ENCODE data around the gene SMARCB1.

Gene SMARCB1

DNA sequence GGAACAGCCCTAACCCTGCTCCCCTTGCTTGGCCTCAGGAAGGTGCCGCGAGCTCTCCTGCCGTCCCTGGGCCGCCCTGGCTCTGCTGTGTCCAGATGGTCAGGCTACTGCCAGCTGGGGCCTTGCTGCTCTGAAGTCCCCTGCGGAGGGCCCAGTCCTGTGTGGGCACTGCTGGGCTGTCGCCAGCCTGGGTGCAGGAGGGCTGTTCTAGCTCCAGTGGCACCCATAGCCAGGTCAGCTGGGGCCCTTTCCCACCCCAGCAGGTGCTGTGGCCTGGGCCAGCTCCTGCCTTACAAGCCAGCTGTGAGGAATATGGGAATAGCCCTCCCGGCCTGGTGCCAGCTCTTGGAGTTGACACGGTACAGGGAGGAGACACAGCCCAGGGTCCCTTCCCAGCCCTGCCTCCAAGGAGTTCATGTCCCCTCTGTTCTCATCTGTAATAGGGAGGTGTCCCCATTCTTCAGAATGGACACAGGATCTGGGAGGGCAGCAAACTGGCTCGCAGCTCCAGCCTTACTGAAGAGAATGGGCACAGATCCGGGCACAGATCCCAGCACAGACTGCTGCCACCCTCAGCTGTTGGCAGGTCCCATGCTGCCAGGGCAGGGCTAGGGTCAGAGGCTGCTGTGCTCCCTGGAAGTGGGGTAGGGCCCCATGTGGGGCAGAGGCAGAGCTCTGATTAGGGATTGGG lies 48.2 kb downstream of the SMARCB1 start:
- Histone ChIP-seq H2BK5ac (ENCODE audit: low read depth, low read length, poor library complexity, severe bottlenecking) (no peak overlapping the region), H2AK5ac (ENCODE audit: low read length, severe bottlenecking) (no peak overlapping the region), H3K23ac (ENCODE audit: low read length in 2 of 2) (no peak overlapping the region), H3K4me3 (ENCODE audit: insufficient read depth in 1 of 2, low read depth in 1 of 2, low read length in 2 of 2) (no peak overlapping the region), H3K4ac (ENCODE audit: low read depth in 1 of 2, low read length in 2 of 2) (no peak overlapping the region), H3K14ac (ENCODE audit: low read length in 2 of 2) (no peak overlapping the region), H3K4me1 (ENCODE audit: control insufficient read depth, insufficient read depth, low read depth, low read length) (peaks cover 17% of the 10 kb centered on the region), H2BK12ac (ENCODE audit: low read length in 2 of 2) (no peak overlapping the region), H3K18ac (ENCODE audit: low read depth in 1 of 2, low read length in 2 of 2) (no peak overlapping the region), H4K91ac (ENCODE audit: low read length) (peak overlapping the region; percentile 59), H3K36me3 (ENCODE audit: control insufficient read depth in 1 of 2, insufficient read depth in 2 of 2, low read depth in 1 of 2, low read length in 2 of 2) (peaks cover 53 to 71% of the 10 kb centered on the region in 2 experiments), H3K9me3 (ENCODE audit: control insufficient read depth, low read length) (no peaks in the 10 kb centered on the region), H3K27me3 (ENCODE audit: control insufficient read depth in 1 of 2, insufficient read depth in 1 of 2, low read length in 2 of 2) (peaks cover 0 to 2% of the 10 kb centered on the region in 2 experiments), H4K8ac (ENCODE audit: low read length) (no peak overlapping the region), H3K79me1 (replicated peaks; ENCODE audit: low read length, poor library complexity, severe bottlenecking) (peaks cover 33% of the 10 kb centered on the region), H2BK120ac (ENCODE audit: low read depth, low read length) (no peak overlapping the region), H3K27ac (ENCODE audit: low read length, poor library complexity, severe bottlenecking) (no peak overlapping the region), H2AFZ (ENCODE audit: low read depth, low read length) (no peak overlapping the region), H2BK15ac (ENCODE audit: low read depth, poor library complexity, severe bottlenecking) (no peak overlapping the region), H3K9ac (ENCODE audit: low read length) (no peak overlapping the region), H3K4me2 (ENCODE audit: low read length, poor library complexity, severe bottlenecking) (no peak overlapping the region)
- WGBS: 97% methylated on average over 10 of the region's 10 CpGs
- no peak for DNase-seq

DNA sequence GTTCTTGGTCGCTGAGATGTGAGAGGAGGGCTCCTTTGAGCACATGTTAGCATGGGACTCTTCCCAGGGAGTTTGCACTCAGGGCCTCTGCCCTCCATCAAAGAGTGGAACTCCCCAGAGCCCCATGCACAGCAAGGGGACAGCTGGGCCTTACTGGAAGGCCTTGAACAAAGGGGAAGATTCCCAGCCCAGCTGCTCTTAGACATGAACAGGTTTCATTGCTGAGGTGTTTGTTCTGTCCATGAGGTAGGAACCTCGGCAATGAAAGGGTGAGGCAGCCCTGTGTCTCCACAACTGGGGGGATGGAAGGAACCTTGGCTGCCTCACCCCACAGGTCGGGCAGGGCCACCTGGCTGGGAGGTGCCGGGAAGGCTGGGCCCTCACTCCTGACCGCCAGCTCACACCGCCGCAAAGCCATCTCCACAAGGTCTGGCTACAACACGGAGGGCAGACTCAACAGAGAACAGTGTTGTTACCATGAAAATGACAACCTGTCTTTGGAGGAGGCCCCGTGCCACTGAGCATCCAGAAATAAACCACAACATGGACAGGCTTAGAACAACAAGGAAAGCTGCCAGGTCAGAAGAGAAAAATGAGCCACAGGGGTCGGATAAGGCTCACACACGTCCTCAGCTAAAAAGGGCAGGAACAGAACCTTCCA lies 48.8 kb downstream of the SMARCB1 start:
- Histone ChIP-seq H3K18ac (ENCODE audit: low read depth in 1 of 2, low read length in 2 of 2) (no peak overlapping the region), H2AFZ (ENCODE audit: low read depth, low read length) (no peak overlapping the region), H2BK120ac (ENCODE audit: low read depth, low read length) (no peak overlapping the region), H2BK5ac (ENCODE audit: low read depth, low read length, poor library complexity, severe bottlenecking) (no peak overlapping the region), H3K4me3 (ENCODE audit: insufficient read depth in 1 of 2, low read depth in 1 of 2, low read length in 2 of 2) (no peak overlapping the region), H2BK15ac (ENCODE audit: low read depth, poor library complexity, severe bottlenecking) (no peak overlapping the region), H3K27me3 (ENCODE audit: control insufficient read depth in 1 of 2, insufficient read depth in 1 of 2, low read length in 2 of 2) (peaks cover 0 to 2% of the 10 kb centered on the region in 2 experiments), H3K14ac (ENCODE audit: low read length in 2 of 2) (no peak overlapping the region), H3K4me1 (ENCODE audit: control insufficient read depth, insufficient read depth, low read depth, low read length) (peaks cover 17% of the 10 kb centered on the region), H3K4me2 (ENCODE audit: low read length, poor library complexity, severe bottlenecking) (no peak overlapping the region), H3K36me3 (ENCODE audit: control insufficient read depth in 1 of 2, insufficient read depth in 2 of 2, low read depth in 1 of 2, low read length in 2 of 2) (peaks cover 53 to 71% of the 10 kb centered on the region in 2 experiments), H4K8ac (ENCODE audit: low read length) (no peak overlapping the region), H3K4ac (ENCODE audit: low read depth in 1 of 2, low read length in 2 of 2) (no peak overlapping the region), H3K79me1 (replicated peaks; ENCODE audit: low read length, poor library complexity, severe bottlenecking) (peaks cover 33% of the 10 kb centered on the region), H3K27ac (ENCODE audit: low read length, poor library complexity, severe bottlenecking) (no peak overlapping the region), H3K9ac (ENCODE audit: low read length) (no peak overlapping the region), H2BK12ac (ENCODE audit: low read length in 2 of 2) (no peak overlapping the region), H2AK5ac (ENCODE audit: low read length, severe bottlenecking) (no peak overlapping the region), H3K9me3 (ENCODE audit: control insufficient read depth, low read length) (no peaks in the 10 kb centered on the region), H3K23ac (ENCODE audit: low read length in 2 of 2) (no peak overlapping the region), H4K91ac (ENCODE audit: low read length) (no peak overlapping the region)
- no peak for DNase-seq
- WGBS: 84% methylated on average over 11 of the region's 11 CpGs

DNA sequence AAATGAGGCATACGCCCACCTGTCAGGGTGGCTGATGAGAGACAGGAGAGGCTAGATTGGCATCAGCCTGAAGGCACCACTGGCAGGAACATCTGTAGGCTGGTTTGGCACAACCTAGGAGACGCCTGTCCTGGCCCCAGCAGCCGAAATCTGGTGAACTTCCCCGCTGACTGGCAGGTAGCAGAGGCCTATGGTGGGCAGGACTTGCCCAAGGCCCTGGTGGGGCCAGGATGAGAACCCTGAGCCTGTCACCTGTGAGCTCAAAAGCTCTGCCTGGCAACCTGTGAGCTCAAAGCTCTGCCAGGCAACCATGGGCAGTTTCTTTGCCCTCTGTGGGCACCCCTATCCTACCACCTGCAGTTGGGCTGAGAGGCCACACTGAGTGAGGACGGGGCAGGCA lies 49.5 kb downstream of the SMARCB1 start:
- Histone ChIP-seq H3K79me1 (replicated peaks; ENCODE audit: low read length, poor library complexity, severe bottlenecking) (peaks cover 30% of the 10 kb centered on the region), H3K27me3 (ENCODE audit: control insufficient read depth in 1 of 2, insufficient read depth in 1 of 2, low read length in 2 of 2) (peaks cover 0 to 7% of the 10 kb centered on the region in 2 experiments), H2BK15ac (ENCODE audit: low read depth, poor library complexity, severe bottlenecking) (no peak overlapping the region), H3K4ac (ENCODE audit: low read depth in 1 of 2, low read length in 2 of 2) (no peak overlapping the region), H3K36me3 (ENCODE audit: control insufficient read depth in 1 of 2, insufficient read depth in 2 of 2, low read depth in 1 of 2, low read length in 2 of 2) (peaks cover 48 to 68% of the 10 kb centered on the region in 2 experiments), H2BK5ac (ENCODE audit: low read depth, low read length, poor library complexity, severe bottlenecking) (no peak overlapping the region), H3K4me2 (ENCODE audit: low read length, poor library complexity, severe bottlenecking) (no peak overlapping the region), H3K4me3 (ENCODE audit: insufficient read depth in 1 of 2, low read depth in 1 of 2, low read length in 2 of 2) (no peak overlapping the region), H3K4me1 (ENCODE audit: control insufficient read depth, insufficient read depth, low read depth, low read length) (peaks cover 17% of the 10 kb centered on the region), H3K18ac (ENCODE audit: low read depth in 1 of 2, low read length in 2 of 2) (no peak overlapping the region), H4K8ac (ENCODE audit: low read length) (no peak overlapping the region), H3K14ac (ENCODE audit: low read length in 2 of 2) (no peak overlapping the region), H4K91ac (ENCODE audit: low read length) (no peak overlapping the region), H2BK120ac (ENCODE audit: low read depth, low read length) (no peak overlapping the region), H3K27ac (ENCODE audit: low read length, poor library complexity, severe bottlenecking) (no peak overlapping the region), H3K9ac (ENCODE audit: low read length) (no peak overlapping the region), H3K9me3 (ENCODE audit: control insufficient read depth, low read length) (no peaks in the 10 kb centered on the region), H2BK12ac (ENCODE audit: low read length in 2 of 2) (no peak overlapping the region), H3K23ac (ENCODE audit: low read length in 2 of 2) (no peak overlapping the region), H2AFZ (ENCODE audit: low read depth, low read length) (no peak overlapping the region), H2AK5ac (ENCODE audit: low read length, severe bottlenecking) (no peak overlapping the region)
- 77% methylated on average over 5 of the region's 5 CpGs for WGBS
- no peak for DNase-seq

DNA sequence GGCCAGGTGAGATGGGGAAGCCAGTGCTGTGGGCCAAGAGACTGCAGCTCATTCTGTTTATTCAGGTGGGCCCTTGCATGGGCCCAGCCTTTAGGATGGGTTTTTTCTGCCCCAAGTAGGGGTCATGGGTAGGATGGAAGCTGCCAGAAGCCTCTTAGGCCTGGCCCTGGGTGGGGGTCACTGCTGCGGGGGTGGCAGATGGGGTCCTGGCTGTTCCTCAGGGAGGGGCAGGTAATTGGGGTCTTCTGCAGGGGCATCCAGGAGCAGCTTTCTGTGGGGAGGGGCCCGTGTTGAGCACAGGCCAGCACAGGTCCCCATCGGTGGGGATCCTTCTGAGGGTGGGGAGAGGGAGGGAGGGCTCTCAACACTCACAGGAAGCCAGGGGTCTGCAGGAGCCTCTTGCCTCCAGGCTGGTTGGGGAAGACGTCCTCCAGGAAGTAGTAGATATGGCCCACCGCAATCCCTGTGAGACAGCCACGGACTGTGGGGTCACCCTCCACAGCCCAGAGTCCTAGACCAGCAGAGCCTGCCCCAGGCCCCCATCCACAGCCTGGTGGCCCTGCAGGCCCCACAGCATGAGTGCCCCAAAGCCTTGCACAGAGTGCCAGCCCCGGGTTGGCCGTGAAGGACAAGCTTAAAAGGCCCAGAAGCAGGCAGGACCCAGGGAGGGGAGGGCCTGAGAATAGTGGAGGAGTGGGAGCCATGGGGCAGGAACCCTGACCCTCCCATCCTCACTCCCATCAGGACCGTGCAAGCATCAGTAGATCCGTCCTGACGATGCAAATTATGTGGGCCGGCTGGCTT lies 50.1 kb downstream of the SMARCB1 start:
- WGBS: 90% methylated on average over 10 of the region's 12 CpGs
- H3K18ac ChIP-seq (ENCODE audit: low read depth in 1 of 2, low read length in 2 of 2): no peak overlapping the region

More for the DNA sequence above, 50.1 kb downstream of the SMARCB1 start:
- H3K4me2 ChIP-seq (ENCODE audit: low read length, poor library complexity, severe bottlenecking): no peak overlapping the region
- H3K27ac ChIP-seq (ENCODE audit: low read length, poor library complexity, severe bottlenecking): no peak overlapping the region
- DNase-seq: no peak
- no peak overlapping the region for H2BK15ac ChIP-seq (ENCODE audit: low read depth, poor library complexity, severe bottlenecking)
- H2BK120ac ChIP-seq (ENCODE audit: low read depth, low read length): no peak overlapping the region
- H2AFZ ChIP-seq (ENCODE audit: low read depth, low read length): no peak overlapping the region
- no peak overlapping the region for H2AK5ac ChIP-seq (ENCODE audit: low read length, severe bottlenecking)
- H3K4ac ChIP-seq (ENCODE audit: low read depth in 1 of 2, low read length in 2 of 2): no peak overlapping the region
- H3K23ac ChIP-seq (ENCODE audit: low read length in 2 of 2): no peak overlapping the region
- peaks cover 0 to 11% of the 10 kb centered on the region in 2 experiments for H3K27me3 ChIP-seq (ENCODE audit: control insufficient read depth in 1 of 2, insufficient read depth in 1 of 2, low read length in 2 of 2)
- H2BK12ac ChIP-seq (ENCODE audit: low read length in 2 of 2): no peak overlapping the region
- H3K9me3 ChIP-seq (ENCODE audit: control insufficient read depth, low read length): no peaks in the 10 kb centered on the region
- no peak overlapping the region for H4K91ac ChIP-seq (ENCODE audit: low read length)
- no peak overlapping the region for H4K8ac ChIP-seq (ENCODE audit: low read length)
- H3K4me1 ChIP-seq (ENCODE audit: control insufficient read depth, insufficient read depth, low read depth, low read length): peaks cover 17% of the 10 kb centered on the region
- no peak overlapping the region for H3K9ac ChIP-seq (ENCODE audit: low read length)
- no peak overlapping the region for H3K4me3 ChIP-seq (ENCODE audit: insufficient read depth in 1 of 2, low read depth in 1 of 2, low read length in 2 of 2)
- no peak overlapping the region for H3K14ac ChIP-seq (ENCODE audit: low read length in 2 of 2)
- H3K36me3 ChIP-seq (ENCODE audit: control insufficient read depth in 1 of 2, insufficient read depth in 2 of 2, low read depth in 1 of 2, low read length in 2 of 2): peaks cover 44 to 62% of the 10 kb centered on the region in 2 experiments
- H3K79me1 ChIP-seq (replicated peaks; ENCODE audit: low read length, poor library complexity, severe bottlenecking): peaks cover 25% of the 10 kb centered on the region
- no peak overlapping the region for H2BK5ac ChIP-seq (ENCODE audit: low read depth, low read length, poor library complexity, severe bottlenecking)

Data from mesenchymal stem cell (in vitro differentiated cells and primary cell).